HUES6 (cell line): ENCODE results near the gene CHID1.

ENCODE experiments used
- H3K27ac ChIP-seq: 2 replicates; pipeline ENCODE4 v1.7.0; 2013; ENCODE audit warnings: low read depth, mild to moderate bottlenecking, low read length, inconsistent platforms
- H3K27me3 ChIP-seq: 2 replicates; pipeline ENCODE4 v1.6.1; 2013; ENCODE audit warnings: low read length; ENCODE audit not compliant: control insufficient read depth, insufficient read depth
- H3K36me3 ChIP-seq: 2 replicates; pipeline ENCODE4 v1.6.1; 2013; ENCODE audit warnings: low read length; ENCODE audit not compliant: control insufficient read depth, insufficient read depth
- H3K4me1 ChIP-seq: 2 replicates; pipeline ENCODE4 v1.6.1; 2013; ENCODE audit warnings: low read length; ENCODE audit not compliant: control insufficient read depth, insufficient read depth
- H3K4me3 ChIP-seq: 2 replicates; pipeline ENCODE4 v1.5.1; 2013; ENCODE audit warnings: low read depth, low read length
- H3K9ac ChIP-seq: one replicate; pipeline ENCODE4 v1.6.1; 2013; ENCODE audit warnings: mild to moderate bottlenecking, low read length
- H3K9me3 ChIP-seq: 2 replicates; pipeline ENCODE4 v1.6.1; 2013; ENCODE audit warnings: low read depth, low read length; ENCODE audit not compliant: control insufficient read depth, insufficient read depth

Gene CHID1

GRCh38 chr11:921921-922678, 11.5 kb upstream of the CHID1 start:
- Histone ChIP-seq H3K27me3 (no peaks in the 10 kb centered on the region), H3K9me3 (no peaks in the 10 kb centered on the region), H3K27ac (no peak overlapping the region), H3K36me3 (no peaks in the 10 kb centered on the region), H3K4me3 (no peak overlapping the region), H3K9ac (no peak overlapping the region), H3K4me1 (peaks cover 6% of the 10 kb centered on the region; the same call in 1 of the 2 replicates)

- Histone ChIP-seq H3K9ac (no peak overlapping the region), H3K27me3 (no peaks in the 10 kb centered on the region), H3K36me3 (no peaks in the 10 kb centered on the region), H3K4me1 (no peaks in the 10 kb centered on the region; the same call in 1 of the 2 replicates), H3K9me3 (no peaks in the 10 kb centered on the region), H3K4me3 (no peak overlapping the region), H3K27ac (no peak overlapping the region)
These were observed 6.8 kb upstream of the CHID1 start for GRCh38 chr11:917426-917825.

DNA sequence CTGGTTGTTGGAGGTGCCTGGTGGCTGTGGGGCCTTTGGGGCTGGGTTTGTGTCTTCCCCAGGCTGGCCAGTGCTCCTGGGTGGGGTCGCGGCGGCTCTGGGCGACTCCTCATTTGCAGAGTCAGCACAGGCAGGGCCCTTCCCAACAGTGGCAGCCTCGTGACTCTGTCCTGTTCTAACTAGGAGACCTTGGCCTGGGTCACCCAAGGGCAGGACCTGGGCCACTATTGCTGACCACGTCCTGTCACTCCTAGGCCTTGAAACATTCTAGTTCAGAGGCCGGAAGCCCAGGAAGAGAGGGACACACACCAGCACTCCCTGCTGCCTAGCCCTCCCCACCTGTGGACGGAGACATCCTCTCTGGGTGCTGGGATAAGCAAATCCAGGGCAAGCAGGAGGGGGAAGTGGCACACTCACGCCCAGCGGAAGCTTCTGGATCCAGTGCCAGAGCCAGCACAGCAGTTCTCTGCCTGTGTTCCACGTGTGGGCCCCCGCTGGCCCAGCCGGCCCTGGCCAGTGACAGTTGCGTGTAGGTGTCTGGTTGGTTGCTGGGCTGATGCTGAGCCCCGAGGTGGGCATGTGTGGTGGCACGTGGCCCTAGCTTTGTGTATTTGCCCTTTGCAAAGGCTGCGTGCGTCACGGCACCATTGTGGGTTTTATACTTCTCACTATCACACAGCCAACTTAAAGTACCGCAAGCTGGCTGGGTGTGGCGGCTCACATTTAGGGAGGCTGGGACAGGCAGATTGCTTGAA, 4.3 kb upstream of the CHID1 start:
- no peak overlapping the region for H3K9ac ChIP-seq

DNA sequence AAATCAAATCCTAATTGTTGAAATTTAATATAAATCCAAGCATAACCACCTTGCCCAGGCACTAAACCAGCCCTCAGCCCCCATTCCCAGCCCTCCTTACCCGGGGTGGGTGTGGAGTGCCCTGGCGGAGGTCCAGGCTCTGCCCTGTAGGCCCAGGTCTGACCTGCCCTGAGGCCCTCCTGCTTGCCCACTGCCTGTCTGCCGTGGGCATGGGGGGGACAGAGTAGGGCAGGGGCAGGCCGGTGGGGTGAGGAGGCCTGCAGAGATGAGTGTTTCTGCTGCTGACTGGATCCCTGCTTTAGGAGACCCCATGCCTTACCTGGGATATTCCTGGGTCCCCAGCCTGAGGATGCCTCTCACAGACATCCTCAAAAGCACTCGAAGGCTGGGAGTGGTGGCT, 3.6 kb upstream of the CHID1 start:
- Histone ChIP-seq H3K36me3 (peaks cover 4% of the 10 kb centered on the region; the same call in 1 of the 2 replicates), H3K4me3 (no peak overlapping the region), H3K27me3 (no peaks in the 10 kb centered on the region), H3K9me3 (no peaks in the 10 kb centered on the region), H3K27ac (no peak overlapping the region), H3K4me1 (peaks cover 11% of the 10 kb centered on the region), H3K9ac (no peak overlapping the region)

More for the DNA sequence above, 4.3 kb upstream of the CHID1 start:
- H3K27me3 ChIP-seq, result no peaks in the 10 kb centered on the region
- H3K27ac ChIP-seq, result no peak overlapping the region
- no peaks in the 10 kb centered on the region for H3K9me3 ChIP-seq
- no peak overlapping the region for H3K4me3 ChIP-seq
- no peaks in the 10 kb centered on the region for H3K36me3 ChIP-seq
- H3K4me1 ChIP-seq, result peaks cover 7% of the 10 kb centered on the region

DNA sequence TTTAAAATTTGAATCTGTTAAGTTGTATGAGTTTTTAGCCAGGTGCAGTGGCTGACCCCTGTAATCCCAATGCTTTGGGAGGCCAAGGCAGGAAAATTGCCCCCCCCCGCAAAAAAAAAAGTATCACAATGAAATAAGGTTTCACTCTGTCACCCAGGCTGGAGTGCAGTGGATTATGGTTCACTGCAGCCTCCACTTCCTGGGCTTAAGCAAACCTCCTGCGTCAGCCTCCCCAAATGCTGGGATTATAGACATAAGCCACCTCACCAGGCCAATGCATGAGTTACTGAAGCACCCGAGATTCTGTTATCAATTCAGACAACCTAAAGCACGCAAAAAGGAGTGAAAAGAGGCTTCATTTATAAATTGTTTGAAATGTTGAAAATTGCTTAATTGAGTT, 2.4 kb upstream of the CHID1 start:
- Histone ChIP-seq H3K36me3 (peaks cover 5% of the 10 kb centered on the region; the same call in 1 of the 2 replicates), H3K4me1 (peaks cover 11% of the 10 kb centered on the region), H3K4me3 (no peak overlapping the region), H3K27me3 (no peaks in the 10 kb centered on the region), H3K27ac (no peak overlapping the region), H3K9ac (no peak overlapping the region), H3K9me3 (no peaks in the 10 kb centered on the region)

GRCh38 chr11:912266-912665, 1.7 kb upstream of the CHID1 start:
- H3K36me3 ChIP-seq, result peaks cover 11% of the 10 kb centered on the region
- no peak overlapping the region for H3K27ac ChIP-seq
- no peaks in the 10 kb centered on the region for H3K27me3 ChIP-seq
- no peak overlapping the region for H3K4me3 ChIP-seq
- H3K9me3 ChIP-seq, result no peaks in the 10 kb centered on the region
- H3K9ac ChIP-seq, result no peak overlapping the region
- peaks cover 11% of the 10 kb centered on the region for H3K4me1 ChIP-seq

DNA sequence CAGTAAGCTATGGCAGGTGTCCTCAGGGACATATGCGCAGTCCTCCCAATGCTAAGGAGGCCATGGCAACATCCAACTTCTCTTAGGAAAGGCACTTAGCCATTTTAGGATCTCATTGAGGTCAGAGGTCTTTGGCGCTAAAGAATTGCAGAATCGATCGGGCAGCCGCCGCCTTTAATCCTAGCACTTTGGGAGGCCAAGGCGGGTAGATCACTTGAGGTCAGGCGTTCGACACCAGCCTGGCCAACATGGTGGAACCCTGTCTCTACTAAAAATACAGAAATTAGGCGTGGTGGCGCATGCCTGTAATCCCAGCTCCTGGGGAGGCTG, 1.2 kb upstream of the CHID1 start:
- Histone ChIP-seq H3K9me3 (no peaks in the 10 kb centered on the region), H3K36me3 (peaks cover 13% of the 10 kb centered on the region), H3K9ac (peak overlapping the region; percentile 94), H3K27me3 (no peaks in the 10 kb centered on the region), H3K4me1 (peaks cover 11% of the 10 kb centered on the region), H3K4me3 (peak overlapping the region; percentile 95), H3K27ac (0 out of 2 replicates have a peak overlapping the region, but pooled peaks have one; percentile 94)

GRCh38 chr11:911031-911889, 650 bp upstream of the CHID1 start:
- Histone ChIP-seq H3K9ac (peak overlapping the region; percentile 94), H3K27ac (peak overlapping the region; percentile 94), H3K4me1 (peaks cover 11% of the 10 kb centered on the region), H3K27me3 (no peaks in the 10 kb centered on the region), H3K9me3 (no peaks in the 10 kb centered on the region), H3K4me3 (peak overlapping the region; percentile 95), H3K36me3 (peaks cover 17% of the 10 kb centered on the region)

DNA sequence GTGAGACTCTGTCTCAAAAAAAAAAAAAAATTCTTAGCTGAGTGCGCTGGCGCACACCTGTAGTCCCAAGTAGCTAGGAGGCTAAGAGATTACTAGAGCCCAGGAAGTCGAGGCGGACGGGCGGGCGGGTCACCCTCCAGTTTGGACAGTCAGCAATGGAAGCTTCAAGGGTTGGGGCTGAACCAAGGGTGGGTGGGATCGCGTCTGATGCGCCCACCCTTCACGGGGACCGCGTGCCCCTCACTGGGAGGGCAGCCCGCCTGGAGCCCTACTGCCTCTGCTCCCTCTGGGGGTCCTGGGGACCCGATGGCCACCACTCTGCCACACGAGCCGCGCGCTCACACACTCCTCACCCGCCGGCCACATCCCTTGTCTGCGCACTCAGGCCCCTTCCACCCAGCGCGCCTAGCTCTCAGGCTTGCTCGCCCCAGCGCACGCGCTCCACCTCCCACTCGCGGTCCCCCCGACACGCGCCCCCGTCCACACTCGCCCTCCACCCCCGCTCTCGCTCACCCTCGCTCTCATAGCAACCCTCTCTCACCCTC, 494 bp downstream of the CHID1 start:
- Histone ChIP-seq H3K36me3 (peaks cover 18% of the 10 kb centered on the region), H3K9ac (peak overlapping the region; percentile 87), H3K27me3 (no peaks in the 10 kb centered on the region), H3K4me1 (peaks cover 11% of the 10 kb centered on the region), H3K4me3 (peak overlapping the region; percentile 95), H3K27ac (peak overlapping the region; percentile 81; the same call in 1 of the 2 replicates), H3K9me3 (no peaks in the 10 kb centered on the region)

- H3K36me3 ChIP-seq, result peaks cover 24% of the 10 kb centered on the region
- no peak overlapping the region for H3K27ac ChIP-seq
- H3K9me3 ChIP-seq, result no peaks in the 10 kb centered on the region
- no peaks in the 10 kb centered on the region for H3K27me3 ChIP-seq
- peaks cover 11% of the 10 kb centered on the region for H3K4me1 ChIP-seq
- peak overlapping the region; percentile 95 for H3K4me3 ChIP-seq
- no peak overlapping the region for H3K9ac ChIP-seq
These were observed 1.2 kb downstream of the CHID1 start for GRCh38 chr11:909406-909805.
